ENCODE results near the gene MTHFD1L. TPM values are rescaled to one million over a fixed set of nuclear protein-coding genes. Genes with fewer than 3 reads are reported as not detected.

MTHFD1L gene
- total and polyA plus RNA-seq, 3 experiments from 2014 or later: 5.8 to 108 (median 102) TPM

DNA sequence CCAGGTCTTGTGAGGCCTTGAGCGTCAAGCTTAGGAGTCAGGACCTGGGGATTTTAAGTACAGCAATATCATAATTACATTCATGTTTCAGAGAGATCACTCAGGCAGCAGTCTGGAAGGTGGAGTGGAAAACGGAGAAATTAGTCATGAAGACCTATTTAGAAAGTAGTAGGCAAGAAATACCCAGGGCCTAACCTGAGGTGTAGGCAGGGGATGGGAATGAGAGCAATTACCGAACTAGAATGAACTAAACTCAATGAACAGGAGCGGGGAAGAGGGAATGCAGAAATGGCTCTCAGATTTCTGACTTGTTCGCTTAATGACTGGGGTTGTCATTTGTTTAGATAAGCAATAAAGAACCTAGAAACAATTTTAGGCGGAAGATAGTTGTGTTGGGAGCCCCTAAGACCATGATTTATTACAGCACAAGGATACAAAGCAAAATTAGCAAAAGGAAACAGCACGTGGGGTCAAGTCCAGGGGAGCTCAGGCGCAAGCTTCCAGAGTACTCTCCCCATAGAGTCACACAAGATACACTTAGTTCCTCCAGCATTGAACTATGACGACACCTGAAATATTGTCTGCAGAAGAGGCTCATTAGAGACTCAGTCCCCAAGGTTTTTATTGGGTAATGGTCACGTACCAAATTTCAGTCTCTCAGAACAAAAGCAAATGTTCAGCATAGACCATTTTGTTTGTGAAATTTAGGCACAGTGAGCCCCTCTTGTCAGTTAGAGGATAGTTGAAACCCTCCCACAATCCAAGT lies 195.4 kb downstream of the MTHFD1L start:
- Histone ChIP-seq H3K4me3 (ENCODE audit: low read length) (no peak overlapping the region), H3K9me3 (ENCODE audit: low read length) (no peaks in the 10 kb centered on the region), H3K27ac (ENCODE audit: low read depth, low read length) (no peak overlapping the region), H3K36me3 (ENCODE audit: insufficient read depth, low read length) (no peaks in the 10 kb centered on the region), H3K4me1 (ENCODE audit: insufficient read depth, low read length) (no peaks in the 10 kb centered on the region), H3K27me3 (ENCODE audit: insufficient read depth, low read length, poor library complexity, severe bottlenecking) (no peaks in the 10 kb centered on the region)
- H3K9me3 Mint-ChIP-seq: no peaks in the 10 kb centered on the region
- POLR2A ChIA-PET: no interaction called here
- no peaks in the 10 kb centered on the region for H3K4me1 Mint-ChIP-seq
- H3K27me3 Mint-ChIP-seq: no peaks in the 10 kb centered on the region
- no peak for DNase-seq
- H3K36me3 Mint-ChIP-seq: no peaks in the 10 kb centered on the region
- CTCF ChIA-PET: no interaction called here
- no peak overlapping the region for H3K4me3 Mint-ChIP-seq
- H3K27ac Mint-ChIP-seq: no peak overlapping the region

DNA sequence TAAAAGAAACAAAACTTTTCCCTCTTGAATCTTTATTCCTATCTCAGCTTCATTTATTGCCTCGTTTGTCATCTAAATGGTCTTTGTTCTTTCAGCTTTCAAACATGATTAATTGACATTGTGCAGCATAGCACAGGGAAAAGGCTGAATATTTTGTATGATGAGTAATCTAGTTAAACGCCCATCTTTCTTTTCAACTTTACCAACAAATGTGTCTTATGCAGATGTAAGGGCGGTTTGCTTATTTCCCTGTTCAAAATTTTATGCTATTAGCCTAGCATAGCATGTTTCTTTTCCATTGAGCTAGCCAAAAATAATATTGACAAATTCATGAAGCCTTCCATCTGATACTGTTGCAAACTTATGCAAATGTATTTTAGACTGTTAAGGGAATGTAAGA lies 197.8 kb downstream of the MTHFD1L start:
- ChIA-PET CTCF (no interaction called here), POLR2A (no interaction called here)
- H3K9me3 ChIP-seq (ENCODE audit: low read length): no peaks in the 10 kb centered on the region
- no peaks in the 10 kb centered on the region for H3K4me1 ChIP-seq (ENCODE audit: insufficient read depth, low read length)
- Mint-ChIP-seq H3K27ac (no peak overlapping the region), H3K4me3 (no peak overlapping the region), H3K36me3 (no peaks in the 10 kb centered on the region), H3K4me1 (no peaks in the 10 kb centered on the region), H3K9me3 (no peaks in the 10 kb centered on the region), H3K27me3 (no peaks in the 10 kb centered on the region)
- no peaks in the 10 kb centered on the region for H3K27me3 ChIP-seq (ENCODE audit: insufficient read depth, low read length, poor library complexity, severe bottlenecking)
- H3K4me3 ChIP-seq (ENCODE audit: low read length): no peak overlapping the region
- no peak for DNase-seq
- H3K27ac ChIP-seq (ENCODE audit: low read depth, low read length): no peak overlapping the region
- H3K36me3 ChIP-seq (ENCODE audit: insufficient read depth, low read length): no peaks in the 10 kb centered on the region

DNA sequence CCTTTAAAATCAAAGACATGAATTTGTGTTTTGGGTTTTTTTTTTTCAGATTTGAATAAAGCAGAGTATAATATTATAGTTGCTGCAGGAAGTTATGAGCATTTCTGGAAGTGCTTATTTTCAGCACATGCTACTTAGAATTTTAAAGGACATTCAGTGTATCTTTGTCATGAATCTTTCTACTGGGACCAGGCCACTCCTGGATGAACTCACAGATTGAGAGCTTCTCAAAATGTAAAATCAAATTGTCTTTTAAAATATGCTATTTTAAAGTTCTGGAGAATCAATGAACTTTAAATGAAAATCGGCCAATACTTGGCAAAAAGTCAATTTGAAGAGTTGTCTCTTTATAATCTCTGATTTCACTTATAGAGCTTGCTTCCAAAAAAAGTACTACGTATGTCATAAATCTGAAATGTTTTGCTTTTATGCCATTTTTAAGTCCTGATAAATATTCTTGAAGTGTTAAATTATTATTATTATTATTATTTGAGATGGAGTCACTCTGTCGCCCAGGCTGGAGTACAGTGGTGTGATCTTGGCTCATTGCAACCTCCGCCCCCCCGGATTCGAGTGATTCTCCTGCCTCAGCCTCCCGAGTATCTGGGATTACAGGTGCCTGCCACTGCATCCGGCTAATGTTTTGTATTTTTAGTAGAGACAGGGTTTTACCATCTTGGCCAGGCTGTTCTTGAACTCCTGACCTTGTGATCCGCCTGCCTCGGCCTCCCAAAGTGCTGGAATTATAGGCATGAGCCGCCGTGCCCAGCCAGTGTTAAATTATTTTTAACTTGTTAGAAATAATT lies 198.5 kb downstream of the MTHFD1L start:
- no peaks in the 10 kb centered on the region for H3K4me1 Mint-ChIP-seq
- no peak for DNase-seq
- Histone ChIP-seq H3K4me3 (ENCODE audit: low read length) (no peak overlapping the region), H3K27ac (ENCODE audit: low read depth, low read length) (no peak overlapping the region), H3K9me3 (ENCODE audit: low read length) (no peaks in the 10 kb centered on the region), H3K36me3 (ENCODE audit: insufficient read depth, low read length) (no peaks in the 10 kb centered on the region), H3K27me3 (ENCODE audit: insufficient read depth, low read length, poor library complexity, severe bottlenecking) (no peaks in the 10 kb centered on the region), H3K4me1 (ENCODE audit: insufficient read depth, low read length) (no peaks in the 10 kb centered on the region)
- ChIA-PET POLR2A (no interaction called here), CTCF (no interaction called here)
- H3K9me3 Mint-ChIP-seq: no peaks in the 10 kb centered on the region
- H3K36me3 Mint-ChIP-seq: no peaks in the 10 kb centered on the region
- H3K27me3 Mint-ChIP-seq: no peaks in the 10 kb centered on the region
- H3K27ac Mint-ChIP-seq: no peak overlapping the region
- H3K4me3 Mint-ChIP-seq: no peak overlapping the region

- Mint-ChIP-seq H3K4me1 (no peaks in the 10 kb centered on the region), H3K36me3 (peaks cover 0 to 3% (median 0%) of the 10 kb centered on the region in 3 donors), H3K27ac (no peak overlapping the region), H3K9me3 (no peaks in the 10 kb centered on the region), H3K27me3 (no peaks in the 10 kb centered on the region), H3K4me3 (no peak overlapping the region)
- DNase-seq: no peak
- H3K36me3 ChIP-seq (ENCODE audit: insufficient read depth, low read length): no peaks in the 10 kb centered on the region
- no peak overlapping the region for H3K4me3 ChIP-seq (ENCODE audit: low read length)
- H3K9me3 ChIP-seq (ENCODE audit: low read length): no peaks in the 10 kb centered on the region
- H3K27me3 ChIP-seq (ENCODE audit: insufficient read depth, low read length, poor library complexity, severe bottlenecking): no peaks in the 10 kb centered on the region
- H3K27ac ChIP-seq (ENCODE audit: low read depth, low read length): no peak overlapping the region
- no peaks in the 10 kb centered on the region for H3K4me1 ChIP-seq (ENCODE audit: insufficient read depth, low read length)
- ChIA-PET POLR2A (no interaction called here), CTCF (no interaction called here)
Observed at GRCh38 chr6:151065027-151065815, 199.7 kb downstream of the MTHFD1L start.

DNA sequence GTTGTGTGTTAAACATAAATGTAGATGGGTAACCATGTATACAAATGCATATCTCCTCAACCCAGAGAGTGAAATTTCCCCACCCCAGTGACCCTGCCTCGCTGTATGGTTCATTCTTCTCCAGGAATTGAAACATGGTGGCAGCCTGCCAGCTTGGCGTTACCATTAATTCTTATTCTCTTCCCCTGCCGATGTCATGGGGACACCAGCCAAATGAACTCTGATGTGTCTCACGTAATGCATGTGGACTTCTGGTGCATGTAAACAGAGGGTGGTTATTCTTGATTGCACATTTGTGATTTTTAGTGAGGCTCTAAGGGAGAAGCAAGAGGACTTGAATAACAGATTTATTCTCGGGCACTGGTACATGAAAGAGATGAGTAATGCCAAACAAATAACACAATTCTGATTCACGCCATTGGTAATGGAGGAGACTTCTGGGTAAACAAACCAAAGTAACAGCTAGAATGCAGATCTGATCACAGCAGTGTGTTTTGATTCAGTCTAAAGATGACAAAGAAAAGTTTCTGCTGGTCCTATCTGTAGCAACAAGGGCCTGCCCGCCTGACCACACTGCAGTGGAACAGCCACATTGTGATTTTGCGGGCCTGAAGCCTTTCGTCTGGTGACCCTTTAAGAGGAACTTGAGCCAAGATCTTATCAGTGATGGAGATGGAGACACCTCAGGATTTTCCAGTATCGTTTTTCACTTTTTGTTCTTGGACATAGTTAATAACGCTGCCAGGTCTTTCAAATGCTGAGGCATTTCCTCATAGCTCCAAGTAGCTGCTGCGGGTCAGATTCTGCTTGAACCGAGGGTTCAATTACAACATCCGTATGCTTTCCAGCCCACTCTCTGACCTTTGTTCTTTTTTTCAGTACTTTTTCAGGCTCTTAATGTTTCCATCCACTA lies 202.4 kb downstream of the MTHFD1L start:
- Mint-ChIP-seq H3K9me3 (no peaks in the 10 kb centered on the region), H3K27me3 (no peaks in the 10 kb centered on the region), H3K36me3 (peaks cover 0 to 3% (median 0%) of the 10 kb centered on the region in 3 donors), H3K4me1 (no peaks in the 10 kb centered on the region), H3K4me3 (no peak overlapping the region), H3K27ac (no peak overlapping the region)
- no peak for DNase-seq
- Histone ChIP-seq H3K9me3 (ENCODE audit: low read length) (no peaks in the 10 kb centered on the region), H3K27me3 (ENCODE audit: insufficient read depth, low read length, poor library complexity, severe bottlenecking) (no peaks in the 10 kb centered on the region), H3K27ac (ENCODE audit: low read depth, low read length) (no peak overlapping the region), H3K4me3 (ENCODE audit: low read length) (no peak overlapping the region), H3K4me1 (ENCODE audit: insufficient read depth, low read length) (no peaks in the 10 kb centered on the region), H3K36me3 (ENCODE audit: insufficient read depth, low read length) (no peaks in the 10 kb centered on the region)
- ChIA-PET CTCF (interaction anchor here (1.4 kb wide), 1 partner anchor 11 kb away, joined by 3 read pairs; no protein-coding TSS in a partner anchor), POLR2A (no interaction called here)

DNA sequence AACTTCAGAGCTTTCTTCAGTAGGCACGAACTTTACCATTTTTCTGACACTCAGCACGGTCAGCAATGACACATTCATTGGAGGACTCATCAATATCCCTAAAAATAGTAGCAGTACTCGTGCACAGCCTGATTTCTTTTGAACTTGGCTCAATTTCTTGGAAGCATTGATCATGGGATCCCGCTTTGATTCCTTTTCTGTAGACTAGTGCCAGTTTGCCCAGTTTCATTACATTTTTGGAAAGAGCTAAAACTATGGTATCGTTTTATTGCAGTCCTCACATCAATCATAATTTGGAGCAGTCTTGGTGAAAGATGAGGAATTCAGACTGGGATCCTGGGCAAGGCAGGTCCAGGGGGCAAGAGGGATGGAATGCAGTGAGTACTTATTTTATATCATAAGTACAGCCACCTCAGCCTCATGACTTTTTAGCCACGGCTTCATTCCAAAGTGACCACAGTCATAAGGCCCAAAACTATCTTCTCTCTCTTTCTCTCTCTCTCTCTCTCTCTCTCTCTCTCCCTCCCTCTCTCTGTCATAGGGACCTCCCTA lies 203.3 kb downstream of the MTHFD1L start:
- H3K36me3 Mint-ChIP-seq: peaks cover 0 to 5% (median 3%) of the 10 kb centered on the region in 3 donors
- no peak for DNase-seq
- ChIA-PET POLR2A (no interaction called here), CTCF (interaction anchor here (1.4 kb wide), 1 partner anchor 10 kb away, joined by 3 read pairs; no protein-coding TSS in a partner anchor)
- H3K4me1 Mint-ChIP-seq: no peaks in the 10 kb centered on the region
- Histone ChIP-seq H3K9me3 (ENCODE audit: low read length) (no peaks in the 10 kb centered on the region), H3K27ac (ENCODE audit: low read depth, low read length) (no peak overlapping the region), H3K4me1 (ENCODE audit: insufficient read depth, low read length) (no peaks in the 10 kb centered on the region), H3K4me3 (ENCODE audit: low read length) (no peak overlapping the region), H3K27me3 (ENCODE audit: insufficient read depth, low read length, poor library complexity, severe bottlenecking) (no peaks in the 10 kb centered on the region), H3K36me3 (ENCODE audit: insufficient read depth, low read length) (no peaks in the 10 kb centered on the region)
- no peaks in the 10 kb centered on the region for H3K27me3 Mint-ChIP-seq
- H3K9me3 Mint-ChIP-seq: no peaks in the 10 kb centered on the region
- no peak overlapping the region for H3K27ac Mint-ChIP-seq
- no peak overlapping the region for H3K4me3 Mint-ChIP-seq

DNA sequence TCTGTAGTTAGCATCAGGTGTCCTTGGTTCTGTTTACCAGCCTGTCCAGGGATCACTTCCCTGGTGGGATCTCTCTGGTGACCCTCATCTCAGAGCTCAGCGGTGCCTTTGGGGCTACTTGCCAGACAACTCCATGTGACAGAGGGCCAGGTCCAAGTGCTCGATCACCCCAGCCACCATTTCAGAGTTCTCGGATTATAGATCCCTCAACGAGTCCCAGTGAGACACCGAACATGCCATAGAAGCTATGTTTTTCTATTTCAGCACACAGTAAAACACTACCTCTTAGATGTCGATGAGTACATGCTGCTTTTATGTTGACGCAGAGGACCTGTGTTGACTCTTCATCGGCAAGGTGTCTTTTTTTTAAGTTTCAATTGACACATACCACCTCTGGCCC lies 204.1 kb downstream of the MTHFD1L start:
- Mint-ChIP-seq H3K27me3 (no peaks in the 10 kb centered on the region), H3K4me1 (no peaks in the 10 kb centered on the region), H3K9me3 (no peaks in the 10 kb centered on the region), H3K27ac (no peak overlapping the region), H3K36me3 (peaks cover 0 to 6% (median 3%) of the 10 kb centered on the region in 3 donors), H3K4me3 (no peak overlapping the region)
- H3K4me1 ChIP-seq (ENCODE audit: insufficient read depth, low read length): no peaks in the 10 kb centered on the region
- H3K27ac ChIP-seq (ENCODE audit: low read depth, low read length): no peak overlapping the region
- no peak overlapping the region for H3K4me3 ChIP-seq (ENCODE audit: low read length)
- H3K27me3 ChIP-seq (ENCODE audit: insufficient read depth, low read length, poor library complexity, severe bottlenecking): no peaks in the 10 kb centered on the region
- POLR2A ChIA-PET: no interaction called here
- H3K9me3 ChIP-seq (ENCODE audit: low read length): no peaks in the 10 kb centered on the region
- CTCF ChIA-PET: interaction anchor here (1.4 kb wide), 1 partner anchor 9 kb away, joined by 3 read pairs; no protein-coding TSS in a partner anchor
- H3K36me3 ChIP-seq (ENCODE audit: insufficient read depth, low read length): no peaks in the 10 kb centered on the region
- DNase-seq: no peak

Data from CD8-positive, alpha-beta memory T cell (primary cell).